ENCODE measurements around the gene FAM186B. TPM values are rescaled to one million over a fixed set of nuclear protein-coding genes. Genes with fewer than 3 reads are reported as not detected.

Gene FAM186B
- total RNA-seq, 2 donors from 2014 or later = 0.11 to 0.27 TPM

DNA sequence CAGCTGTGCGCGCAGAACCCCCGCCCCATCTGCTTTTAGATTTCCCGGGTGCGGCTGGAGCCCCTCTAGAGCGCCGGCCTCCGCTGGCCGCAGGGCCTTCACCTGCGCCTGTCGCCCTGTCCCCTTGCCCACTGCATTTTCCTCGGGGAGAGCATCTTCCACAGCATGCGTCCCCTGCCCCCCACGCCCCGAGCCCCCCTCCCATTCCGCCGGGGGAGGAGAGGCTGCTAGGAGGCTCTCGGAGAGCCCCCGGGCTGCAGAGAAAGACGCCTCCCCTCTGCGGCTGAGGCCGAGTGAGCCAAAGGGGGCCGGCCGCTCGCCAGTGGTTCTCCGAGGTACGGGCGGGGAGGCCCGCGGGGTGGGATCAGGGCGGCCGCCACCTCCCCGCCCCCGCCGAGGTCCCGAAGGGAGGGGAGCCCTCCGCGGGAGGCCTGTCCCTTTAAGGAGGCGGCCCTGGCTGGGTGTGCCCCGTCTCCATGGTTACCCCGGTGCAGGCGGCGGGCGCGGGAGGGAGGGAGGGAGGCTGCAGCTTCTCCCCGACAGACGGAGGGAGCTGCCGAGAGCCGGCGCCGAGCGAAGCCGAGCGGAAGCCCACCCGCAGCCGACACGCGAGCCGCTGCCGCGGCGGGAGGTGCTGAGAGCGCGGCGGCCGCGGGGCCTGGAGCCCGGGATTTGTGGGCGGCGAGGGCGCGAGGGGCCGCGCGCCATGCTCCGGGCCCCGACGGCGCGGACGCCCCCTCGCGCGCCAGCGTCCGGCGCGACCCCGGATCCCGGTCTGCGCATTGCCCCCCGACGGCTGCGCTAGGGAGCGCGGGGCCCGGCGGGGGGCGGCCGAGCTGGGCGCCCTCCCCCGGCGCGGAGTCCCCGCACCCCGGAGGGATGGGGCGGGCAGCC, 66.7 kb downstream of the FAM186B start, which contains the start of gene KCNH3:
KCNH3 (plus strand) TSS at position 521 of the 894 bp plus-strand sequence. CDS start 387 bp downstream, outside the sequence.
- Histone ChIP-seq H3K9ac (ENCODE audit: low read depth in 2 of 2, low read length in 2 of 2) (peak within 1 kb of the TSS in 1 of 2 donors; percentile 53), H3K27me3 (peaks cover 34% of the 10 kb centered on the region)
- TF ChIP-seq, protein P1, sequence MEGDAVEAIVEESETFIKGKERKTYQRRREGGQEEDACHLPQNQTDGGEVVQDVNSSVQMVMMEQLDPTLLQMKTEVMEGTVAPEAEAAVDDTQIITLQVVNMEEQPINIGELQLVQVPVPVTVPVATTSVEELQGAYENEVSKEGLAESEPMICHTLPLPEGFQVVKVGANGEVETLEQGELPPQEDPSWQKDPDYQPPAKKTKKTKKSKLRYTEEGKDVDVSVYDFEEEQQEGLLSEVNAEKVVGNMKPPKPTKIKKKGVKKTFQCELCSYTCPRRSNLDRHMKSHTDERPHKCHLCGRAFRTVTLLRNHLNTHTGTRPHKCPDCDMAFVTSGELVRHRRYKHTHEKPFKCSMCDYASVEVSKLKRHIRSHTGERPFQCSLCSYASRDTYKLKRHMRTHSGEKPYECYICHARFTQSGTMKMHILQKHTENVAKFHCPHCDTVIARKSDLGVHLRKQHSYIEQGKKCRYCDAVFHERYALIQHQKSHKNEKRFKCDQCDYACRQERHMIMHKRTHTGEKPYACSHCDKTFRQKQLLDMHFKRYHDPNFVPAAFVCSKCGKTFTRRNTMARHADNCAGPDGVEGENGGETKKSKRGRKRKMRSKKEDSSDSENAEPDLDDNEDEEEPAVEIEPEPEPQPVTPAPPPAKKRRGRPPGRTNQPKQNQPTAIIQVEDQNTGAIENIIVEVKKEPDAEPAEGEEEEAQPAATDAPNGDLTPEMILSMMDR (IDR thresholded peaks at IDR 0.05) = no peak

DNA sequence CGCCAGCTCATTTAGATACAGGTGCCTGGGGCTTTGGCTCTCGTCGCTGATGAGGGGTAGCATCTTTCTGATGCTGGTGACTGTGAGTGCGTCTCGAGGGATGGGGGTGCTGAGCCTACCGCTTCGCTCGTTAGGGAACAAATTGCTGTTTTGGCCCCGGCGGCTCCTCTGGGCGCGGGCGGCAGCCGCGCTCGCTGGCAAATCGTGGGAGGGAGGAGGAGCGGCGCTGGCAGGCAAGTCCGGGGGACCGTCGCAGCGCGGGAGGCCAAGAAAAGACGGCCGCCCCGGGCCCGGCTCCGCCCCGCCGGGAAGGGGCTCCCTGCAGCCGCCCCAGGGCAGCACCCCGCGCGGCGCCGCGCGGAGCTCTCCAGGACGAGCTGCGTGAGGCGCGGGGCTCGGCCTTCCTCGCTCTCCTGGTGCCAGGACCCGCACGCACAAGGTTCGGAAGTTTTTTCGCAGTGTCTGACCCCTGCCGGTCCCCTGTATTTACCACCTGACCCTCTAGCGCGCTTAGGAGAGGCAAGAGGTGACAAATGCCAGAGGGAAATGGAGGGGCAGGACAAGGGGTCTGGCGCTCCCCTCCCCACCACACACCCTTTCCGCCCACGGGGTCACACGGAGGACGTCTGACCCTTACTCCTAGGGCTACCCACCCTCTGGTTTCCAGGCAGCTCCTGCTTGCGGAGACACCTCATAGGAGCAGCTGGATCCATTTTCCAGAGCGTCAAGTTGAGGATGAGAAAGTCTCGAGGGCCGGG, 67.5 kb downstream of the FAM186B start:
- no peaks in the 10 kb centered on the region for H3K36me3 ChIP-seq
- H3K4me1 ChIP-seq = peaks cover 5% of the 10 kb centered on the region
- H3K27me3 ChIP-seq = peaks cover 34% of the 10 kb centered on the region
- no peaks in the 10 kb centered on the region for H3K9me3 ChIP-seq
- peak overlapping the region; percentile 46 for H3K4me3 ChIP-seq
- H3K27ac ChIP-seq = no peak overlapping the region
- TF ChIP-seq, protein P1 (IDR thresholded peaks at IDR 0.05) = no peak
- DNase-seq = no peak
- H3K9ac ChIP-seq (ENCODE audit: low read depth in 2 of 2, low read length in 2 of 2) = peak overlapping the region in 1 of 2 donors; percentile 53
- intact Hi-C loops (cut with DNase I) = no loop called here

More for the DNA sequence above, 66.7 kb downstream of the FAM186B start, which contains the start of gene KCNH3:
- Histone ChIP-seq H3K4me3 (peak within 1 kb of the TSS; percentile 46), H3K27ac (no peak within 1 kb of the TSS), H3K36me3 (no peaks in the 10 kb centered on the region), H3K9me3 (no peaks in the 10 kb centered on the region), H3K4me1 (peaks cover 5% of the 10 kb centered on the region)
- DNase-seq = peak; percentile 89
- intact Hi-C loops (cut with DNase I) = no loop called here

Other genes starting within 250 kb of the FAM186B start
- gene SPATS2, start 238.2 kb downstream of the FAM186B start, total RNA-seq = 10 to 100 TPM; 17.2 to 21.9 TPM
- under 1 TPM; 0.05 to 0.13 TPM for gene KCNH3, start 66.6 kb downstream of the FAM186B start, total RNA-seq
- 10 to 100 TPM; 53.8 to 78.7 TPM for gene MCRS1, start 37.5 kb downstream of the FAM186B start, total RNA-seq
- 10 to 100 TPM in 1 of 2 donors, 1 to 10 TPM in 1; 8.5 to 14.1 TPM for gene PRPF40B, start 17.9 kb upstream of the FAM186B start, total RNA-seq
- 1 to 10 TPM; 3.0 to 5.0 TPM for gene FMNL3, start 101.8 kb upstream of the FAM186B start, total RNA-seq
- gene TMBIM6, start 135.9 kb upstream of the FAM186B start, total RNA-seq = 1,000 to 10,000 TPM in 1 of 2 donors, 100 to 1,000 TPM in 1; 868 to 1,024 TPM
- 1 to 10 TPM; 2.4 to 4.1 TPM for gene NCKAP5L, start 222.8 kb upstream of the FAM186B start, total RNA-seq
- gene BCDIN3D, start 237.5 kb upstream of the FAM186B start, total RNA-seq = 1 to 10 TPM; 3.3 to 3.7 TPM